ENCODE measurements around the gene LINGO3. TPM values are rescaled to one million over a fixed set of nuclear protein-coding genes. Genes with fewer than 3 reads are reported as not detected.

Gene LINGO3
- total RNA-seq, 4 donors from 2014 or later, result 0.39 TPM; not detected in 3

DNA sequence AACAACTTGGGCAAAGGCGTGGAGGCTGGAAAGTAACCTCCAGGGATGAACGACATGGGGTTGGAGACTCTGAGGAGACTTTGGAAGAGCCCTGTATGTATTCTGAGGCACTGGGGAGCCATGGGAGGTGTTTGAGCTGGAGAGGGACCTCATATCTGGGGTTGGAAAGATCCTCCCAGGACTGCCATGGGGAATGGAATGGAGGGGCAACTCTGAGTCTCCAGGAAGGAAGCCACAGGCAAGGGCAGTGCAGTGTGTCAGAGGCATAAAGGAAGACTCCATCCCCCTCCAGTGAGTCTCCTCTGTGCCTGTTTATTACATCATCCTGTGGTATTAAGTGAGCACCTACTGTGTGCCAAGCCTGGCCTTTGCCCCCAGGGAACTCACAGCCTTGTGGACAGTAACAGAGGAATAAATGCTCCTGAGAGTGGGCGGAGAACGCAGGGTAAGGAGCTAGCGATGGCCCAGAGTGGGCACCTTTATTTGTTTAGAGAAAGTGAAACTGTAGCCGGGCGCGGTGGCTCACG is 33.7 kb downstream of the LINGO3 start:
- WGBS, 2 donors, result 86 to 90% methylated on average over 9 of the region's 9 CpGs
- H3K36me3 ChIP-seq, result peaks cover 0 to 34% (median 16%) of the 10 kb centered on the region in 3 donors
- H3K27ac ChIP-seq, result peak overlapping the region in 3 of 4 donors; percentile 99 to 100 (median 100)
- H3K9me3 ChIP-seq, result no peaks in the 10 kb centered on the region
- H3K4me1 ChIP-seq, result peaks cover 0 to 64% (median 42%) of the 10 kb centered on the region in 4 donors
- DNase-seq (ENCODE audit: low spot score in 2 of 2), result no peak
- no peaks in the 10 kb centered on the region for H3K27me3 ChIP-seq
- TF ChIP-seq POLR2A (IDR thresholded peaks at IDR 0.05), result no peak
- H3K4me3 ChIP-seq, result no peak overlapping the region

DNA sequence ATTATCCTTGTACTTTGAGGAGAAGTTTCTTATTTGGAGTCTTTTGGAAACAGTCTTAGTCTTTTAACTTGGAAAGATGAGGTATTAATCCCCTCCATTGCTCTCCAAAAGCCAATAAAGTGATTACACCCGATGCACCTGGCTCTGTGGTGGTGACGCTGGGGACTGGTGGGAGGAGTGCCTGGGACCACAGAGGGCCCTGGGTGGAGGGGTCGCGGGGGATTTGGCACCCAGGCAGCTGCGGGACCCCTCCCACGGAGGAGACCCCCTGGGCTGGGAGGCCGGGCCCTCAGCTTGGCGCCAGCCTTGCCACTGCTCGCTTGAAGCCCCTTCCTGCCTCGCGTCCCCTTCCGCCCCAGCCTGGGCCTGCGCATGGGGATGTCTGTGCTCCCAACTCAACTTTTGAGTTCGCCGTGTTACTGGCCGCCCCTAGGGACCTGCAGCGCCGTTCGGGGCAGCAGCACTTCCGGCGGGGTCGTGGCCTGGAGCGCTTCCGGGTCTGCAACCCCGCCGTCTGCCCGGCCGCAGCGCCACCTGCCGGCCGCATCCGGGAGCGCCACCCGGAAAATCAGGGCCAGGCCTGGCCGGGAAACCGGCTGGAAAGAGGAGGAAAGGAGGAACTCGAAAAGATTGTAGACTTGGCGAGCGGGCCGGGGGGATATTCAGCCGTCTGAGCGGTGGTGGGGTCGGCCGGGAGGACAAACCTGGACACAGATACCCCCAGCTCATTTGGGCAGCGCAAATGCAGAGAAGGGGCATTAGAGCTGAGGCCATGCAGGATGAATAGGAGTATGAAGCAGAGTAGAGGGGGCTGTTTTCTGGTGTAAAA is 34.4 kb downstream of the LINGO3 start:
- Histone ChIP-seq H3K27ac (peak overlapping the region; percentile 23 to 100 (median 100)), H3K4me3 (peak overlapping the region; percentile 12 to 37 (median 28)), H3K4me1 (peaks cover 0 to 64% (median 42%) of the 10 kb centered on the region in 4 donors), H3K9me3 (no peaks in the 10 kb centered on the region), H3K36me3 (peaks cover 0 to 34% (median 16%) of the 10 kb centered on the region in 3 donors), H3K27me3 (no peaks in the 10 kb centered on the region)
- 10 to 11% methylated on average over 34 to 36 of the region's 45 CpGs for WGBS, 2 donors
- peak; percentile 45 to 67 for DNase-seq (ENCODE audit: low spot score in 2 of 2)
- no peak for TF ChIP-seq POLR2A (IDR thresholded peaks at IDR 0.05)
- peak in 1 of 2 donors; percentile 77 for TF ChIP-seq EP300 (IDR thresholded peaks at IDR 0.05)
- TF ChIP-seq, protein P1, sequence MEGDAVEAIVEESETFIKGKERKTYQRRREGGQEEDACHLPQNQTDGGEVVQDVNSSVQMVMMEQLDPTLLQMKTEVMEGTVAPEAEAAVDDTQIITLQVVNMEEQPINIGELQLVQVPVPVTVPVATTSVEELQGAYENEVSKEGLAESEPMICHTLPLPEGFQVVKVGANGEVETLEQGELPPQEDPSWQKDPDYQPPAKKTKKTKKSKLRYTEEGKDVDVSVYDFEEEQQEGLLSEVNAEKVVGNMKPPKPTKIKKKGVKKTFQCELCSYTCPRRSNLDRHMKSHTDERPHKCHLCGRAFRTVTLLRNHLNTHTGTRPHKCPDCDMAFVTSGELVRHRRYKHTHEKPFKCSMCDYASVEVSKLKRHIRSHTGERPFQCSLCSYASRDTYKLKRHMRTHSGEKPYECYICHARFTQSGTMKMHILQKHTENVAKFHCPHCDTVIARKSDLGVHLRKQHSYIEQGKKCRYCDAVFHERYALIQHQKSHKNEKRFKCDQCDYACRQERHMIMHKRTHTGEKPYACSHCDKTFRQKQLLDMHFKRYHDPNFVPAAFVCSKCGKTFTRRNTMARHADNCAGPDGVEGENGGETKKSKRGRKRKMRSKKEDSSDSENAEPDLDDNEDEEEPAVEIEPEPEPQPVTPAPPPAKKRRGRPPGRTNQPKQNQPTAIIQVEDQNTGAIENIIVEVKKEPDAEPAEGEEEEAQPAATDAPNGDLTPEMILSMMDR (IDR thresholded peaks at IDR 0.05), result peak; percentile 93 to 99 (median 98)

DNA sequence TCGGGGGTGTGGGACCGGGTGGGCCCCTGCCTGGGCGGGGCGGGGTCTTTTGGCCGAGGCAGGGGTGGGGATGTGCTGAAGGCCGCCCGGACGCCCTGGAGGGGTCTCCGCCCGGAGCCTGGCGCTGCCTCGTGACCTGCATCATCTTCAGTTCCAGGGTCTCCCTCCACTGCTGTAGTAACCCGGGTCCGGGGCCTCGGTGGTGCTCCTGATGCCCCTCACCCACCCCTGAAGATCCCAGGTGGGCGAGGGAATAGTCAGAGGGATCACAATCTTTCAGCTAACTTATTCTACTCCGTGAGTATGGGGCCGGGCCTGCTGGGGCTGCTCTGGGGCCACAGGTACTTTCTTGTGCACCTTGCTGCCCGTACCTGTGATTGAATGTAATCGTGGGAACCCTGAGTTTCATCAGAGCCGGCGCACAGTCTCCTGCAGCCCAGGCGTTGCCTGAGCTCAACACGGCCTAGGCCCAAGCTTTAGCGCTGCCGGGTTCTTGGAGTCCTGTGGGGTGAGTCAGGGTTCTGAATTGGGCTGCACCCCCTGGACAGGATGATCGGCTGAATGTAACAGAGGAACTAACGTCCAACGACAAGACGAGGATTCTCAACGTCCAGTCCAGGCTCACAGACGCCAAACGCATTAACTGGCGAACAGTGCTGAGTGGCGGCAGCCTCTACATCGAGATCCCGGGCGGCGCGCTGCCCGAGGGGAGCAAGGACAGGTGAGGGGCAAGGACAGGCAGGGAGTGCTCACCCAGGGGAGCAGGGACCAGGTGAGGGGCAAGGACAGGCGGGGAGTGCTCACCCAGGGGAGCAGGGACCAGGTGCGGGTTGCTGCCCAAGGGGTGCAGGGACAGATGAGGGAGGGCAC is 36.5 kb downstream of the LINGO3 start:
- Histone ChIP-seq H3K4me1 (peaks cover 0 to 73% (median 48%) of the 10 kb centered on the region in 4 donors), H3K9me3 (no peaks in the 10 kb centered on the region), H3K27ac (peak overlapping the region; percentile 98 to 100 (median 100)), H3K27me3 (no peaks in the 10 kb centered on the region), H3K36me3 (peaks cover 0 to 29% (median 16%) of the 10 kb centered on the region in 3 donors), H3K4me3 (peak overlapping the region; percentile 80 to 97 (median 94))
- no peak for DNase-seq (ENCODE audit: low spot score in 2 of 2)
- 31 to 36% methylated on average over 35 of the region's 43 CpGs for WGBS, 2 donors
- TF ChIP-seq EP300 (IDR thresholded peaks at IDR 0.05) (no peak), POLR2A (IDR thresholded peaks at IDR 0.05) (no peak)
- TF ChIP-seq, protein P1 (IDR thresholded peaks at IDR 0.05), result no peak

DNA sequence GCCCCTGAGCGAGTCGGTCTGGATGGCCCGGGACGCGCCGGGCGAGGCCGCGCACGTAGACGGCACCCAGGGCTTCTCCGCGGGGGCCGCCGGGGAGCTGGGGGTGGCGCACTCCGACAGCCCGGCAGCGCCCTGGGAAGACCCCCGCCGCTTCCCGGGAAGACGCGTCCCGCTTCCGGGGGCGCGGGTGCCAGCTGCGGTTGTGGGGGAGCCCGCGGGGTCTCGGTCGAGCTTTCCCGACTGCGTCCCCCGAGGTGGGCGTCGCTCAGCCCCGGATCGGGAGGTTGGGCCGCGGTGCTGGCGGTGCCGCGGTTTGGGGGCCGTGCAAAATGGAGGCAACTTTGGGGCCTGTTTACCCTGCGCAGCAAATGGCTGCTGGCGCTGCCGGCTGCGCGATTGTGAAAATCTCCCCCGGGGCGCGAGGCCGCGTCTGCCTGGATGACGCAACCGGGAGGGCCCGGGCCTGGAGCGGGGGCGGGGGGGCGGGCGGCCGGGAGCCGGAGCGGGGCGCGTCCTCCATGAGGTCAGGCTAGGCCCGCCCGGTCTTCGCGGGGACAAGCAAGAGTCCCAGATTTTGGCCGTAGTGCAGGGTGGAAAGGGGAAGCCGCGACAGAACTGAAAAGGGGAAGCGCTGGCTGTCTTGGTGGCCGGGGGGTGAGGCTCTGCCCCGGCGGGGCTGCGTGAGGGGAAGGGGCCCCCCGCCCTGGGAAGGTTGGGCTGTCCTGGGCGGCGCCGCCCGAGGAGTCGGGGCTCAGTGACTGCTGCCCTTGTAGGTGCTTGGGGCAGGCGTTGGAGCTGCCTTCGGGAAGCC is 37.3 kb downstream of the LINGO3 start:
- Histone ChIP-seq H3K27me3 (no peaks in the 10 kb centered on the region), H3K36me3 (peaks cover 0 to 22% (median 16%) of the 10 kb centered on the region in 3 donors), H3K4me1 (peaks cover 0 to 68% (median 46%) of the 10 kb centered on the region in 4 donors), H3K4me3 (peak overlapping the region; percentile 80 to 97 (median 94)), H3K27ac (peak overlapping the region; percentile 98 to 100 (median 100)), H3K9me3 (no peaks in the 10 kb centered on the region)
- peak in 1 of 2 donors; percentile 98 for TF ChIP-seq EP300 (IDR thresholded peaks at IDR 0.05)
- TF ChIP-seq POLR2A (IDR thresholded peaks at IDR 0.05), result peak; percentile 70 to 86
- TF ChIP-seq, protein P1 (IDR thresholded peaks at IDR 0.05), result no peak
- 0 to 1% methylated on average over 28 to 42 of the region's 88 CpGs for WGBS, 2 donors
- peak; percentile 82 to 83 for DNase-seq (ENCODE audit: low spot score in 2 of 2)

DNA sequence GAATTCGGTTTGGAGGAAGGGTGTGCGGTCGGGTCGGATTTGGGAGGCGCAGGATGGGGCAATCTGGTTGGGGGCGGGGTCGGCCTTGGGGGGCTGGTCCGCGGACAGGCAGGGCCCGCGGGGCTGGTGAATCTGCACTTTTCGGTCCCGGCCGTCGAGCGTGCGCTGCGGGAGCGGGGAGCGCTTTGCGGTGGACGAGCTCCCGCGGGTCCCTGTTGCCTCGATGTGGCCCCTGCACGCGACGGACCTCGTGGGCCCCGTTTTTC is 37.9 kb downstream of the LINGO3 start:
- peaks cover 0 to 63% (median 42%) of the 10 kb centered on the region in 4 donors for H3K4me1 ChIP-seq
- H3K4me3 ChIP-seq, result peak overlapping the region; percentile 80 to 97 (median 94)

More for the DNA sequence above, 37.9 kb downstream of the LINGO3 start:
- TF ChIP-seq EP300 (IDR thresholded peaks at IDR 0.05) (no peak), POLR2A (IDR thresholded peaks at IDR 0.05) (no peak)
- TF ChIP-seq, protein P1 (IDR thresholded peaks at IDR 0.05), result no peak
- Histone ChIP-seq H3K9me3 (no peaks in the 10 kb centered on the region), H3K27me3 (no peaks in the 10 kb centered on the region), H3K36me3 (peaks cover 0 to 16% (median 16%) of the 10 kb centered on the region in 3 donors), H3K27ac (peak overlapping the region; percentile 98 to 100 (median 100))
- peak in 1 of 2 donors; percentile 60 for DNase-seq (ENCODE audit: low spot score in 2 of 2)
- WGBS, 2 donors, result 0% methylated on average over 11 to 14 of the region's 30 CpGs
